SH-SY5Y (cell line): Measurements from ENCODE around the gene SLFN11.

ENCODE experiments used
- GATA2 ChIP-seq: IDR thresholded peaks from 2 replicates; pipeline ENCODE4 v1.6.1; 2011; ENCODE audit warnings: mild to moderate bottlenecking, low read depth, low read length
- GATA3 ChIP-seq: IDR thresholded peaks from 2 replicates; pipeline ENCODE4 v1.6.1; 2011; ENCODE audit warnings: low read depth, mild to moderate bottlenecking, low read length, moderate library complexity

DNA sequence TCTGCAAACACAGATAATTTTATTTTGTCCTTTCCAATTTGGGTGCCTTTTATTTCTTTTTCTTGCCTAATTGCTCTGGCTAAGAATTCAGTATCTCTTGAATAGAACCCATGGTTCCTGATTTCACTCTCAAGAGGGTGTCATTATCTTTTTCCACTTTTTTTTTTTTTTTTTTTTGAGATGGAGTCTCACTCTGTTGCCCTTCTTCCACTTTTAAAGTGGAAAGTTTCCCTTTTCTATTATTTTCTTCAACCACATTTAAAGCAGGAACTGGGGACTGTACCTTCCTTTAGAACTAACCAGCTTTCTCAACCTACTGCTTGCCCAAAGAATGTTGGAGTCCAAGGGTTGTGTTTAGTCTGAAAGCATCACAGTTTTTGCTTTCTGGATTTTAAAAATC, 31.1 kb downstream of the SLFN11 start:
- TF ChIP-seq GATA2 (no peak), GATA3 (no peak)
